GM21717 (cell line): Measurements from ENCODE around the gene HEATR3.

ENCODE experiments used
- ATAC-seq: cut with Tn5 transposase; IDR thresholded peaks from one replicate; pipeline ENCODE4 v1.9.1; 2021; ENCODE audit warnings: mild to moderate bottlenecking, moderate library complexity; ENCODE audit not compliant: unreplicated experiment

HEATR3 gene

GRCh38 chr16:50050802-50051201 is 15.0 kb upstream of the HEATR3 start:
- no peak for ATAC-seq

- no peak for ATAC-seq
Measured at GRCh38 chr16:50056226-50056625, 9.5 kb upstream of the HEATR3 start.

DNA sequence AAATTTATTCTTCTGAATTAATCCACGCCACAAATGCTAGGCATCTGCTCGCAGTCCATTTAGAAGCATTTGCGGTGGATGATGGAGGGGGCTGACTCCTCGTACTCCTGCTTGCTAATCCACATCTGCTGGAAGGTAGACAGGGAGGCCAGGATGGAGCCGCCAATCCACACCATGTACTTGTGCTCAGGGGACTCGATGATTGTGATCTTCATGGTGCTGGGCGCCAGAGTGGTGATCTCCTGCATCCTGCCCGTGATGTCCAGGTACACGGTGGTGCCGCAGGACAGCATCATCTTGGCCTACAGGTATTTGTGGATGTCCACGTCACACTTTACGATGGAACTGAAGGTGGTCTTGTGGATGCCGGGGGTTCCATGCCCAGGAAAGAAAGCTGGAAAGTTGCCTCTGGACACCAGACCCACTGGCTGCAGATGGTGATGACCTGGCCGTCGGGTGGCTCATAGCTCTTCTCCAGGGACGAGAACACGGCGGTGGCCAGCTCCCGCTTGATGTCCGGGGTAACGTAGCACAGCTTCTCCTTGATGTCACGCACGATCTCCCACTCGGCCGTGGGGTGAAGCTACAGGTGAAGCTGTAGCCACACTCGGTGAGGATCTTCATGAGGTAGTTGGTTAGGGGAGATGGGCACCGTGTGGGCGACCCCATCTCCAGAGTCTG is 7.5 kb upstream of the HEATR3 start:
- ATAC-seq = no peak

GRCh38 chr16:50059111-50059510 is 6.7 kb upstream of the HEATR3 start:
- ATAC-seq = no peak

DNA sequence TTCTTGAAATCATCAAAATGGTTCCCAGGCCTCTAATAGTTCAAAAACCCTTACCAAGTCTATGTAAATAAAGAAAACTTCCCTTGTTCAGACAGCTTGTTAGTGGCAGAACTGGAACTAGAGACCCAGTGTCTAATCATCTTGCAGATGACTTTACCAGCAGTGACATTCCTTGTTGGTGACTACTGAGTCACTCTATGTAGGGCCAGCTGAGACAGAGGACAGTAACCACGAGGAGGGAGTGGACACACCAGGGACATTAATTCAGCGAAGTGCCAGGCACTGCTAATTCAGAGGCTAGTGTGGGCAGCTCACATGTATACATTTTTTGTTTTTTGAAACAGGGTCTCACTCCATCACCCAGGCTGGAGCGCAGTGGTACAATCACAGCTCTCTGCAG is 6.1 kb upstream of the HEATR3 start:
- no peak for ATAC-seq

- no peak for ATAC-seq
Measured at GRCh38 chr16:50061326-50061725, 4.4 kb upstream of the HEATR3 start.

GRCh38 chr16:50065241-50065623 is 538 bp upstream of the HEATR3 start:
- no peak for ATAC-seq

DNA sequence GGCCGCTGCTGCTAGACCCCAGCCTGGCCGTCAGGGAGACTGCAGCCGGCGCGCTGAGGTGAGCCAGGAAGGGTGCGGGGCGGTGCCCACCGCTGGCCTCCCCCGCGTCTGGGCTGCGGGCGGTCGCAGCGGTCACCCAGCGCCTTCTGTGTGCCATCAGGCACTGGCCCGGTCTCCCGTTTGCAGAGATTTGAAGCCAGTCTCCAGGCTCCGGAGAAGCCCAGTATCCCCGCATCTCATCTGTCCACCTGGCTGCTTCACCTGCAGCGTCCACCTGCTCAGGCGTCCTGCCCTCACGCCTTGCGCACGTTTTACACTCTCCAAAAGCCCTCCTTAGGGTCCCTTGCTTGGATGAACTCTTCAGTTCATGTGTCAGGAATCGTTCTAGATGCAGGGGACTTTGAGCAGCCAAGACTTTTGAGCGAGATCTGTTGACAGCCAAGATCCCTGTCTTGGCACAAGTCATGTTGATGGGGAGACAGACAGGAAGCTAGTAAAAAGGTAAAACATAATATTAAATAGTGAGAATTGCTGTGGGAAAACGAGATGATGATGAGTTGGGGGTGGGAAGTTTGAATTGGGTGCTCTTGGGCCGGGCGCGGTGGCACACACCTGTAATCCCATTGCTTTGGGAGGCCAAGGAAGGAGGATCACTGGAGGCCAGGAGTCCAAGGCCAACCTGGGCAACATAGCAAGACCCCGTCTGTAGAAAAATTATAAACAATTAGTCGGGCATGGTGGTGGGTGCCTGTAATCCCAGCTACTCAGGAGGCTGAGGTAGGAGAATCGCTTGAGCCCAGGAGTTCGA is 916 bp downstream of the HEATR3 start:
- ATAC-seq = no peak

GRCh38 chr16:50067290-50067853 is 1.6 kb downstream of the HEATR3 start:
- ATAC-seq = peak; percentile 31

- no peak for ATAC-seq
Measured at GRCh38 chr16:50068550-50068949, 2.8 kb downstream of the HEATR3 start.

- ATAC-seq = no peak
Measured at GRCh38 chr16:50069060-50069459, 3.3 kb downstream of the HEATR3 start.

DNA sequence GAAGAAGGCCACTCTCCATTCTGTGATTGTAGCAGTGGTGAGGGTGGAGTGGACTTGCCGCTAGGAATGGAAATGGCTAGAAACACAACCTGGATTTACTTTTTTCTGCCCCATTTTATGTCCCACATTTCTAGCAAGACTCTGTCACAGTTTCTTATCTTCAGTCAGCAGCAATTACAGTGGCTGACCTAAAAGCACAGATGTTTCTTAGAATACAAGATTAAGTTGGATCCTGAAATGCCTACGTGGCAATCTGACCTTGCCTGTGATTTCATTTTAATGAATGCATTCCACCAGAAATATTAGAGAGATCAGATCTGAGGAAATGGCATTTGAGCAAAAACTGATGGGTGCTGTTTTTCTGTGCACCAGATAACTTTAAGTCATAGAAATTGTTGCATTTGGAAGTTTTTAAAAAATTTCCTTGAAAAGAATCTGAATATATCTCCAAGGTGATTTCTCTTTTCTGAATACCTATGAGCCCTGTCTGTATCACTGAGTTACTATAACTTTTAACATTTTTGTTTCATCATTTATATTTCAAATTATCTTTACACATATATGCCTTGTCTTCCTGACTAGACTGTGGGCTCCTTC is 5.4 kb downstream of the HEATR3 start:
- no peak for ATAC-seq

DNA sequence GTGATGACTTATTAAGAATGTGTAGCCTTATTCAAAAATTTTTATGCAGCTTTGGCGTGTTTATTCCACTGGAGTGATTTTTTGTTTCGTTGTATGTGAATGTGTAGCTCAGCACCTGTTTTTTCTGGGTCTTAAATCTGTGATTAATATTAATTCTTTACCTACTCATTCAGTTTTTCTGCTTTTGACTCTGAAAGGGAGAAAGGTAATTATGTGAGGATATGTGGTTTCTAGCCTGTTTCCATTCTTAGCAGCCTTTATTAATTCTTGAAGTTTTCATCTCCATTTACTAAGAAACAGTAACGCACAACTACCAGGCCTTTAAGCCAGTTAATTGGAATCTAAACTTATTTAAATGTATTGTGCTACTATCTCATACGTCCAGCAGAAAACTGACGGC is 7.0 kb downstream of the HEATR3 start:
- no peak for ATAC-seq

- ATAC-seq = no peak
Measured at GRCh38 chr16:50079397-50080140, 13.8 kb downstream of the HEATR3 start.

DNA sequence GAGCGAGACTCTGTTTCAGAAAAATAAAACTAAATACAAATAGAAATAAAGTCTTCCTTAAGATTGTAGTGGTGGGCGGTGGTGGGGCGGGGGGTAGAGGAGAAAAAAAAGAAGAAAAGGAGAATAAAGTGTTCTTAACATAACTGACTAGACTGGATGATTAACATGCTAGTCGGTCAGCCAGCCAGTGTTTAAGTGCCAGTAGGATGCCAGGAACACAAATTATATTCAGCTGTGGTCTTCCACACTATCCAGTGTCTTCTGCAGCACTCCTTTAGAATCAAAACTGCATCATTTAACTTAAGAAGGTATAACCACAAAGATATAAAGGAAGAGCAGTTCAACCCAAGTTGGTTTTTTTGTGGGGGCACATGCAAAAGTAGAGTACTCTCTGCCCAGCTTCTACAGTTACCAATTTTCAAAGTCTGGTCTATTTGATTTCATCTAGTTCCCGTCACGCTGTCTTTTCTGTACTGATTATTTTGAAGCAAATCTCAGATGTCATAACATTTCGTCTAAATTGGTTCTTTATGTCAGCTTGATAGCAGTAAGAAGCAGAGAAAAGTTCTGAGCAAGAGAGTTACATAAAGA is 15.8 kb downstream of the HEATR3 start:
- no peak for ATAC-seq

DNA sequence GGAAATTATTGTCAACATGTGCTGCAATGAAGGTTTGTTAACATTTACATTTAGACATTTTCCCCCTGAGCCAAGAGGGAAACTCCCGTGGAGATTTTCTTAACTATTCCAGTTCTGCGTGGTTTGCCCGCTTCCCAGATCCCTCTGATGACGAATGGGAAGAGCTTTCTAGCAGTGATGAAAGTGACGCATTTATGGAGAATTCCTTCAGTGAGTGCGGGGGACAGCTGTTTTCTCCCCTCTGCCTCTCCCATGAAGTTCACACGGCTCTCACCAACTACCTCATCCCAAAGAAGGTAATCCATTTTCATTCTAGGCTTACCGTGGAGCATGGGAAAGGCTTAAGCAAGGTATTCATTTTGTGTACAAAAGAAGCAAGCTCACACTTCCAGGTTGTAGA is 18.2 kb downstream of the HEATR3 start:
- no peak for ATAC-seq

DNA sequence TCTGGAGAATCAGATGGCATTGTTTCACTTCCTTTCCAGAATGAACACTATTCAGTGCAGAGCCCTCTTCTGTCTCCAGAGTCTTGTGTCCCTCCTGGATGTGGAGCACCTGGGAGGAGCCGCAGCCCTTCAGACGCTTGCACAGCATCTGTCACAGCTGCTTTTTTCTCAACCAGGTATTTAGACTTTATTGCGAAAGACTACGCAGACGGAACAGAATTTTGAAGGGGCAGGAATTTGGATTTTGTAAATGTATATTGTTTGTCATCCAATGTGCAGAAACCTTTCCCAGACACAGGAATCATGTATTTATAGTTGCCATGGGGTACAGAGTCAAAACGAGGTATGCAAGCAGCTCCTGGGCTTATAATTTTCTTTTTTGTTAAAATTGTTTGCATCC is 20.4 kb downstream of the HEATR3 start:
- no peak for ATAC-seq

DNA sequence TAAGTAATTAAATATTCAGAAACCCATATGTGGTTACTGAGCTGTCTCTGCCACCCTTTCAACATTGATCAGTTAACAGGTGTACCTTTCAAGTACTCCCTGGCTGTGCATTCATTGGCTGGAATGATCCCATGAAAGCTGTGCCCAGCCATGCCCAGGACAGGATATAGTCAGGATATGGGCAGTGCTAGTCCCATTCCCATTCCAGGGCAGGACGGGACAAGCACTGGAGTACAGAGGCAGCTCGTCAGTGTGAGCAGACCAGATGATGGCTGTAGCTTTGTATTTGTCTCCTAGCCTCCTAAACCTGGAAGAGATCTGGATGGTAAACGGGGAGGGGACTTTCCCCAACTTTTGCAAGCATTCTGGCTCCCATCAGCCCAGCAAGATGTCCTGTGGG is 22.5 kb downstream of the HEATR3 start:
- no peak for ATAC-seq

- ATAC-seq = no peak
Measured at GRCh38 chr16:50092891-50093290, 27.1 kb downstream of the HEATR3 start.

GRCh38 chr16:50093607-50094539 is 28.1 kb downstream of the HEATR3 start:
- no peak for ATAC-seq
